ENCODE results near the gene SLC6A19. TPM values are rescaled to one million over a fixed set of nuclear protein-coding genes. Genes with fewer than 3 reads are reported as not detected.

The SLC6A19 gene
- total and polyA plus RNA-seq, 2 of the 4 experiments (the other 2 are of a cell fraction), result not detected

DNA sequence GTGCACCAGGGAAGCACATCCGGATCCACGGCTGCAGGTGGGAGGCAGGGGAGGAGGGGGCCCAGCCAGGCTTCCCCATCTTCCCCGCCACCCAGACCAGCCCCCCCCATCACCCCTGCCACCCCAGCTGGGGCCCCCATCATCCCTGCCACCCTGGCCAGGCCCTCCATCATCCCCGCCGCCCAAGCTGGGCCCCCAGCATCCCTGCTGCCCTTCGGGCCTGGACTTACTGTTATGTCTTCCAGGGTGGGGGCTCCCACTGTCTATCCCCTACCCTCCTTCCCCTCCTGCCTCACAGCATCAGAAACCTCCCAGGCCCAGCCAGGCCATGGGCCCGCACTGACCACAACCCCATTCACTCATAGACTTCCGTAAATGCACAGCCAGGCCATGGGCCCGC, 51.3 kb downstream of the SLC6A19 start:
- H2BK120ac ChIP-seq (ENCODE audit: low read depth, low read length), result no peak overlapping the region
- H4K8ac ChIP-seq (ENCODE audit: low read depth in 2 of 2, low read length in 2 of 2), result no peak overlapping the region
- H2AFZ ChIP-seq (replicated peaks; ENCODE audit: low read length, poor library complexity), result no peak overlapping the region
- H3K36me3 ChIP-seq (ENCODE audit: control insufficient read depth, insufficient read depth, low read length), result no peaks in the 10 kb centered on the region
- H3K4me3 ChIP-seq (ENCODE audit: insufficient read depth, low read depth, low read length), result no peak overlapping the region
- H4K20me1 ChIP-seq (ENCODE audit: insufficient read depth, low read length), result no peaks in the 10 kb centered on the region
- ATAC-seq (ENCODE audit: low read depth), result no peak
- TF ChIP-seq RFX5 (IDR thresholded peaks at IDR 0.05; ENCODE audit: low read depth, low read length) (no peak), MAFK (IDR thresholded peaks at IDR 0.05; ENCODE audit: low read depth, low read length) (no peak), CHD1 (IDR thresholded peaks at IDR 0.05; ENCODE audit: low read depth, low read length) (no peak), ELK1 (IDR thresholded peaks at IDR 0.05; ENCODE audit: borderline replicate concordance, low read depth, low read length) (no peak), NFE2L2 (IDR thresholded peaks at IDR 0.05; ENCODE audit: low read depth, low read length) (no peak), RCOR1 (IDR thresholded peaks at IDR 0.05; ENCODE audit: insufficient replicate concordance, low read length) (no peak), MXI1 (IDR thresholded peaks at IDR 0.05; ENCODE audit: borderline replicate concordance, low read depth, low read length) (no peak), FOS (IDR thresholded peaks at IDR 0.05; ENCODE audit: low read depth, low read length) (no peak), POLR2A (IDR thresholded peaks at IDR 0.05; ENCODE audit: low read depth, low read length) (no peak), BHLHE40 (IDR thresholded peaks at IDR 0.05; ENCODE audit: low read depth, low read length) (no peak), CTCF (conservative IDR thresholded peaks at IDR 0.05; ENCODE audit: low read depth, low read length) (no peak), RAD21 (IDR thresholded peaks at IDR 0.05; ENCODE audit: low read length) (no peak), CEBPB (IDR thresholded peaks at IDR 0.05; ENCODE audit: low read depth, low read length) (no peak), SMC3 (IDR thresholded peaks at IDR 0.05; ENCODE audit: low read depth, low read length) (no peak), MAZ (IDR thresholded peaks at IDR 0.05; ENCODE audit: borderline replicate concordance, low read depth, low read length) (no peak)
- TF ChIP-seq, protein P1, sequence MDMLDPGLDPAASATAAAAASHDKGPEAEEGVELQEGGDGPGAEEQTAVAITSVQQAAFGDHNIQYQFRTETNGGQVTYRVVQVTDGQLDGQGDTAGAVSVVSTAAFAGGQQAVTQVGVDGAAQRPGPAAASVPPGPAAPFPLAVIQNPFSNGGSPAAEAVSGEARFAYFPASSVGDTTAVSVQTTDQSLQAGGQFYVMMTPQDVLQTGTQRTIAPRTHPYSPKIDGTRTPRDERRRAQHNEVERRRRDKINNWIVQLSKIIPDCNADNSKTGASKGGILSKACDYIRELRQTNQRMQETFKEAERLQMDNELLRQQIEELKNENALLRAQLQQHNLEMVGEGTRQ (IDR thresholded peaks at IDR 0.05; ENCODE audit: low read depth, low read length), result no peak
- H2BK20ac ChIP-seq (ENCODE audit: low read depth, low read length), result no peak overlapping the region
- no peaks in the 10 kb centered on the region for H3K79me1 ChIP-seq (ENCODE audit: low read depth in 1 of 2, low read length in 2 of 2)
- no peak overlapping the region for H2BK5ac ChIP-seq (ENCODE audit: low read depth, low read length, poor library complexity, severe bottlenecking)
- 67% methylated on average over 1 of the region's 9 CpGs; no CpG with 5 or more reads in 1 of the 2 experiments for WGBS, 2 experiments (ENCODE audit: extremely low coverage in 2 of 2, insufficient read length in 1 of 2)
- intact Hi-C loops (cut with micrococcal nuclease) (no loop called here), dilution Hi-C loops (cut with HindIII; ENCODE audit: low sequenced_read_pairs, unreplicated experiment) (no loop called here), in situ Hi-C loops (cut with MboI; ENCODE audit: low sequenced_read_pairs) (no loop called here)
- no peak overlapping the region for H3K18ac ChIP-seq (ENCODE audit: low read depth, low read length)
- peaks cover 2% of the 10 kb centered on the region; the same call in 1 of the 2 replicates for H3K9me3 ChIP-seq (ENCODE audit: control insufficient read depth, insufficient read depth, low read length)
- no peak overlapping the region for H3K4me2 ChIP-seq (ENCODE audit: low read depth, low read length)
- no peak overlapping the region for H3K27ac ChIP-seq (ENCODE audit: insufficient read depth, low read length)
- no peaks in the 10 kb centered on the region for H3K9me1 ChIP-seq (ENCODE audit: insufficient read depth, low read length)
- no peak overlapping the region for H4K5ac ChIP-seq (ENCODE audit: low read depth, low read length)
- no peak overlapping the region for H2AK5ac ChIP-seq (ENCODE audit: low read depth, low read length)
- ChIA-PET POLR2A (ENCODE audit: unreplicated experiment) (no interaction called here), CTCF (no interaction called here)
- BruUV-seq (replicated peaks), result no TSS peak
- H3K23ac ChIP-seq (ENCODE audit: low read depth, low read length), result no peak overlapping the region
- H3K4ac ChIP-seq (ENCODE audit: low read depth, low read length), result no peak overlapping the region
- H3K4me1 ChIP-seq (ENCODE audit: control insufficient read depth, insufficient read depth, low read length), result no peaks in the 10 kb centered on the region
- no peak overlapping the region for H3K9ac ChIP-seq (ENCODE audit: low read depth, low read length)
- no peak overlapping the region for H3K14ac ChIP-seq (replicated peaks; ENCODE audit: low read depth, low read length)
- H4K91ac ChIP-seq (ENCODE audit: insufficient read depth, low read depth, low read length), result no peak overlapping the region
- H2AK9ac ChIP-seq (replicated peaks; ENCODE audit: low read depth, low read length, poor library complexity), result no peak overlapping the region
- H3K27me3 ChIP-seq (ENCODE audit: control insufficient read depth, insufficient read depth, low read length), result no peaks in the 10 kb centered on the region; the same call in 1 of the 2 replicates
- no peak overlapping the region for H3K56ac ChIP-seq (ENCODE audit: extremely low read depth, insufficient read depth, low read length)
- H2BK15ac ChIP-seq (ENCODE audit: low read depth, low read length), result no peak overlapping the region
- no peak for DNase-seq

Data from IMR-90 (cell line).